Tibial artery (tissue), 4 donors: ENCODE data around the gene AFF3.

Experiments used
- DNase-seq, 2 donors: peaks; one replicate each; pipeline ENCODE4 v3.0.0-alpha.2; 2019
- H3K27ac ChIP-seq, 2 donors: fragments of 200-600 bp; sonication (generic) in 1 of 2; 1 replicate in 1 of 2; 2 replicates in 1 of 2; pipeline ENCODE4 v1.5.1; 2018 to 2019; ENCODE audit warnings: mild to moderate bottlenecking in 1 of 2
- H3K27me3 ChIP-seq, 2 donors: fragments of 200-600 bp; sonication (generic) in 1 of 2; one replicate each; pipeline versions ENCODE4 v1.5.1 to v1.6.0; 2016 to 2019
- H3K36me3 ChIP-seq, 3 donors: fragments of 200-600 bp; sonication (generic) in 2 of 3; one replicate each; pipeline ENCODE4 v1.5.1; 2016 to 2019; ENCODE audit warnings: mild to moderate bottlenecking in 2 of 3
- H3K4me1 ChIP-seq, 4 donors: fragments of 200-600 bp; sonication (generic) in 2 of 4; 1 replicate in 3 of 4; 2 replicates in 1 of 4; pipeline ENCODE4 v1.5.1; 2016 to 2019
- H3K4me3 ChIP-seq, 2 donors: fragments of 200-600 bp; sonication (generic) in 1 of 2; 1 replicate in 1 of 2; 2 replicates in 1 of 2; pipeline ENCODE4 v1.5.1; 2018 to 2019; ENCODE audit warnings: mild to moderate bottlenecking in 2 of 2
- H3K9me3 ChIP-seq, 3 donors: fragments of 200-600 bp; sonication (generic) in 1 of 3; one replicate each; pipeline ENCODE4 v1.5.1; 2016 to 2019
- CTCF ChIP-seq, 2 experiments: fragments of 200-600 bp in 1 of 2; fragments of 450-650 bp in 1 of 2; IDR thresholded peaks; one replicate each; pipeline ENCODE4 v1.5.1; 2017 to 2019; ENCODE audit warnings: antibody characterized with exemption in 2 of 2, mild to moderate bottlenecking in 1 of 2, moderate library complexity in 1 of 2
- intact Hi-C: fragments of 100-400 bp; cut with DNase I; formaldehyde crosslinking; loops from one replicate; pipeline ENCODE4 v1.15.0; 2023; ENCODE audit warnings: low total_unique reads

AFF3 gene

GRCh38 chr2:99729104-99730025 is 413.0 kb downstream of the AFF3 start:
- no peaks in the 10 kb centered on the region for H3K36me3 ChIP-seq
- no peaks in the 10 kb centered on the region for H3K9me3 ChIP-seq
- intact Hi-C loops: no loop called here
- no peak for DNase-seq
- peaks cover 0 to 8% (median 3%) of the 10 kb centered on the region in 4 donors for H3K4me1 ChIP-seq
- no peak overlapping the region for H3K4me3 ChIP-seq
- H3K27me3 ChIP-seq: no peaks in the 10 kb centered on the region
- H3K27ac ChIP-seq: peak overlapping the region in 1 of 2 donors; percentile 15
- no peak for TF ChIP-seq CTCF (IDR thresholded peaks at IDR 0.05)

- intact Hi-C loops: no loop called here
- Histone ChIP-seq H3K9me3 (no peaks in the 10 kb centered on the region), H3K4me3 (no peak overlapping the region), H3K4me1 (peaks cover 0 to 8% (median 3%) of the 10 kb centered on the region in 4 donors), H3K27ac (no peak overlapping the region), H3K36me3 (no peaks in the 10 kb centered on the region), H3K27me3 (no peaks in the 10 kb centered on the region)
- TF ChIP-seq CTCF (IDR thresholded peaks at IDR 0.05): no peak
- DNase-seq: no peak
Observed at GRCh38 chr2:99728166-99728565, 414.2 kb downstream of the AFF3 start.

- H3K4me1 ChIP-seq: peaks cover 0 to 8% (median 3%) of the 10 kb centered on the region in 4 donors
- no peak for DNase-seq
- no peak overlapping the region for H3K27ac ChIP-seq
- peaks cover 0 to 4% (median 0%) of the 10 kb centered on the region in 3 donors for H3K9me3 ChIP-seq
- no peaks in the 10 kb centered on the region for H3K27me3 ChIP-seq
- no peak overlapping the region for H3K4me3 ChIP-seq
- intact Hi-C loops: no loop called here
- no peaks in the 10 kb centered on the region for H3K36me3 ChIP-seq
- TF ChIP-seq CTCF (IDR thresholded peaks at IDR 0.05): no peak
Observed at GRCh38 chr2:99727199-99727598, 415.2 kb downstream of the AFF3 start.

- H3K27ac ChIP-seq: no peak overlapping the region
- H3K4me3 ChIP-seq: no peak overlapping the region
- H3K9me3 ChIP-seq: peaks cover 0 to 10% (median 0%) of the 10 kb centered on the region in 3 donors
- H3K4me1 ChIP-seq: peaks cover 0 to 8% (median 3%) of the 10 kb centered on the region in 4 donors
- H3K36me3 ChIP-seq: no peaks in the 10 kb centered on the region
- DNase-seq: no peak
- no peaks in the 10 kb centered on the region for H3K27me3 ChIP-seq
- TF ChIP-seq CTCF (IDR thresholded peaks at IDR 0.05): no peak
- intact Hi-C loops: no loop called here
Observed at GRCh38 chr2:99726691-99727090, 415.7 kb downstream of the AFF3 start.

- intact Hi-C loops: no loop called here
- peaks cover 0 to 12% (median 3%) of the 10 kb centered on the region in 3 donors for H3K9me3 ChIP-seq
- H3K36me3 ChIP-seq: no peaks in the 10 kb centered on the region
- H3K4me1 ChIP-seq: peaks cover 0 to 8% (median 3%) of the 10 kb centered on the region in 4 donors
- no peak for DNase-seq
- peak; percentile 9 to 26 for TF ChIP-seq CTCF (IDR thresholded peaks at IDR 0.05)
- H3K27me3 ChIP-seq: no peaks in the 10 kb centered on the region
- H3K27ac ChIP-seq: no peak overlapping the region
- H3K4me3 ChIP-seq: no peak overlapping the region
Observed at GRCh38 chr2:99725820-99726219, 416.6 kb downstream of the AFF3 start.
